Measurements from ENCODE around the gene CARS2. TPM values are rescaled to one million over a fixed set of nuclear protein-coding genes. Genes with fewer than 3 reads are reported as not detected.

CARS2 gene
- total RNA-seq, 3 donors from 2014 or later (not counting 1 experiment from before 2014, with no cell fraction given), result 65.3 to 77.3 (median 73.0) TPM

GRCh38 chr13:110636701-110637201 is 69.2 kb downstream of the CARS2 start:
- Mint-ChIP-seq H3K9me3 (no peaks in the 10 kb centered on the region), H3K27ac (no peak overlapping the region), H3K27me3 (ENCODE audit: low read depth in 2 of 2) (no peaks in the 10 kb centered on the region), H3K4me3 (no peak overlapping the region), H3K36me3 (no peaks in the 10 kb centered on the region), H3K4me1 (no peaks in the 10 kb centered on the region)
- H3K27ac ChIP-seq (ENCODE audit: low read length), result no peak overlapping the region
- H3K4me3 ChIP-seq (ENCODE audit: low read length), result no peak overlapping the region
- H3K9me3 ChIP-seq (ENCODE audit: control insufficient read depth, insufficient read depth, low read length), result no peaks in the 10 kb centered on the region
- DNase-seq, result no peak
- intact Hi-C loops (cut with micrococcal nuclease), result no loop called here
- WGBS (ENCODE audit: insufficient coverage), result 95% methylated on average over 14 of the region's 14 CpGs
- no peaks in the 10 kb centered on the region for H3K4me1 ChIP-seq (ENCODE audit: control insufficient read depth, insufficient read depth, low read length)
- peaks cover 53% of the 10 kb centered on the region for H3K36me3 ChIP-seq (ENCODE audit: control insufficient read depth, insufficient read depth, low read length)
- no peak for TF ChIP-seq CTCF (IDR thresholded peaks at IDR 0.05)
- no peaks in the 10 kb centered on the region for H3K27me3 ChIP-seq (ENCODE audit: control insufficient read depth, insufficient read depth, low read length)
- ATAC-seq, result no peak

GRCh38 chr13:110636053-110636475 is 69.9 kb downstream of the CARS2 start:
- DNase-seq, result no peak
- no peak for ATAC-seq
- Mint-ChIP-seq H3K27me3 (ENCODE audit: low read depth in 2 of 2) (no peaks in the 10 kb centered on the region), H3K4me3 (no peak overlapping the region), H3K4me1 (no peaks in the 10 kb centered on the region), H3K9me3 (no peaks in the 10 kb centered on the region), H3K36me3 (no peaks in the 10 kb centered on the region), H3K27ac (no peak overlapping the region)
- H3K4me1 ChIP-seq (ENCODE audit: control insufficient read depth, insufficient read depth, low read length), result no peaks in the 10 kb centered on the region
- no peak overlapping the region for H3K27ac ChIP-seq (ENCODE audit: low read length)
- 95% methylated on average over 16 of the region's 16 CpGs for WGBS (ENCODE audit: insufficient coverage)
- TF ChIP-seq CTCF (IDR thresholded peaks at IDR 0.05), result no peak
- H3K36me3 ChIP-seq (ENCODE audit: control insufficient read depth, insufficient read depth, low read length), result peaks cover 47% of the 10 kb centered on the region
- intact Hi-C loops (cut with micrococcal nuclease), result no loop called here
- no peaks in the 10 kb centered on the region for H3K27me3 ChIP-seq (ENCODE audit: control insufficient read depth, insufficient read depth, low read length)
- no peak overlapping the region for H3K4me3 ChIP-seq (ENCODE audit: low read length)
- H3K9me3 ChIP-seq (ENCODE audit: control insufficient read depth, insufficient read depth, low read length), result no peaks in the 10 kb centered on the region

GRCh38 chr13:110635405-110636002 is 70.4 kb downstream of the CARS2 start:
- H3K4me1 Mint-ChIP-seq, result no peaks in the 10 kb centered on the region

More at GRCh38 chr13:110635405-110636002, 70.4 kb downstream of the CARS2 start:
- Histone ChIP-seq H3K27me3 (ENCODE audit: control insufficient read depth, insufficient read depth, low read length) (no peaks in the 10 kb centered on the region), H3K4me1 (ENCODE audit: control insufficient read depth, insufficient read depth, low read length) (no peaks in the 10 kb centered on the region), H3K4me3 (ENCODE audit: low read length) (no peak overlapping the region), H3K9me3 (ENCODE audit: control insufficient read depth, insufficient read depth, low read length) (no peaks in the 10 kb centered on the region), H3K36me3 (ENCODE audit: control insufficient read depth, insufficient read depth, low read length) (peaks cover 42% of the 10 kb centered on the region), H3K27ac (ENCODE audit: low read length) (no peak overlapping the region)
- H3K27me3 Mint-ChIP-seq (ENCODE audit: low read depth in 2 of 2), result no peaks in the 10 kb centered on the region
- ATAC-seq, result no peak
- H3K9me3 Mint-ChIP-seq, result no peaks in the 10 kb centered on the region
- TF ChIP-seq CTCF (IDR thresholded peaks at IDR 0.05), result no peak
- no peak overlapping the region for H3K27ac Mint-ChIP-seq
- 96% methylated on average over 19 of the region's 19 CpGs for WGBS (ENCODE audit: insufficient coverage)
- no peaks in the 10 kb centered on the region for H3K36me3 Mint-ChIP-seq
- no peak for DNase-seq
- intact Hi-C loops (cut with micrococcal nuclease), result no loop called here
- H3K4me3 Mint-ChIP-seq, result no peak overlapping the region

All from natural killer cell (primary cell).